Fibroblast of lung (primary cell): ENCODE measurements around the gene L3MBTL4. TPM values are rescaled to one million over a fixed set of nuclear protein-coding genes. Genes with fewer than 3 reads are reported as not detected.

ENCODE experiments used
- DNase-seq, 2 donors: peaks; one replicate each; pipeline versions ENCODE4 v3.0.0 to v3.0.0-alpha.2; 2010; ENCODE audit warnings: low read depth in 2 of 2
- H2AFZ ChIP-seq: 2 replicates; pipeline ENCODE4 v1.5.1; 2012; ENCODE audit warnings: low read length, control low read depth, inconsistent platforms
- H3K27ac ChIP-seq: 2 replicates; pipeline ENCODE4 v1.5.1; 2011; ENCODE audit warnings: low read length, control low read depth; ENCODE audit not compliant: insufficient read depth
- H3K27me3 ChIP-seq: 2 replicates; pipeline ENCODE4 v1.5.1; 2011; ENCODE audit warnings: mild to moderate bottlenecking, low read length; ENCODE audit not compliant: control insufficient read depth, insufficient read depth
- H3K36me3 ChIP-seq: 2 replicates; pipeline ENCODE4 v1.5.1; 2011; ENCODE audit warnings: low read length; ENCODE audit not compliant: control insufficient read depth, insufficient read depth
- H3K4me1 ChIP-seq: 2 replicates; pipeline ENCODE4 v1.5.1; 2011; ENCODE audit warnings: low read length; ENCODE audit not compliant: control insufficient read depth, insufficient read depth; ENCODE audit errors: extremely low read depth
- H3K4me2 ChIP-seq: 2 replicates; pipeline ENCODE4 v1.5.1; 2011; ENCODE audit warnings: low read length, control low read depth; ENCODE audit not compliant: insufficient read depth; ENCODE audit errors: extremely low read depth
- H3K4me3 ChIP-seq, 4 experiments: fragments of 200-600 bp in 1 of 4; sonication (generic) in 1 of 4; replicated peaks in 1 of 4; 2 replicates each; pipeline ENCODE4 v1.5.1; 2011 to 2016; ENCODE audit warnings: low read length in 4 of 4, low read depth in 3 of 4, mild to moderate bottlenecking in 3 of 4, control low read depth in 2 of 4, inconsistent platforms in 1 of 4, mixed read lengths in 1 of 4; ENCODE audit not compliant: insufficient read depth in 1 of 4; ENCODE audit errors: control extremely low read depth in 1 of 4
- H3K79me2 ChIP-seq: 2 replicates; pipeline ENCODE4 v1.5.1; 2012; ENCODE audit warnings: mild to moderate bottlenecking, low read length, inconsistent platforms; ENCODE audit not compliant: control insufficient read depth, insufficient read depth
- H3K9ac ChIP-seq: 2 replicates; pipeline ENCODE4 v1.5.1; 2011; ENCODE audit warnings: mild to moderate bottlenecking, low read length, control low read depth; ENCODE audit not compliant: insufficient read depth
- H3K9me3 ChIP-seq: 2 replicates; pipeline ENCODE4 v1.5.1; 2012; ENCODE audit warnings: low read depth, low read length; ENCODE audit not compliant: control insufficient read depth, insufficient read depth
- H4K20me1 ChIP-seq: 2 replicates; pipeline ENCODE4 v1.5.1; 2011; ENCODE audit warnings: low read length; ENCODE audit not compliant: control insufficient read depth, insufficient read depth; ENCODE audit errors: extremely low read depth
- CTCF ChIP-seq, 2 donors: IDR thresholded peaks in 1 of 2; conservative IDR thresholded peaks in 1 of 2; 1 replicate in 1 of 2; 2 replicates in 1 of 2; pipeline ENCODE4 v1.5.1; 2011 to 2012; ENCODE audit warnings: low read length in 2 of 2, control low read depth in 1 of 2, inconsistent platforms in 1 of 2, low read depth in 1 of 2, mild to moderate bottlenecking in 1 of 2
- EZH2 ChIP-seq: IDR thresholded peaks from 2 replicates; pipeline ENCODE4 v1.5.1; 2012; ENCODE audit warnings: low read length, control low read depth, mild to moderate bottlenecking; ENCODE audit errors: missing control alignments
- polyA plus RNA-seq, 2 donors: library from polyadenylated mRNA; depleted of rRNA in 1 of 2; stranded (reverse) in 1 of 2; unstranded in 1 of 2; fragments of >200 nt; gene quantifications; 2 replicates each; pipeline ENCODE4 v1.2.1, GENCODE V29; 2011 to 2012; ENCODE audit warnings: missing spikeins in 1 of 2
- total RNA-seq: library from RNA; depleted of rRNA; stranded (reverse); fragments of >200 nt; gene quantifications from 2 replicates; pipeline ENCODE4 v1.2.1, GENCODE V29; 2014

L3MBTL4 gene
- total and polyA plus RNA-seq, 2 donors (not counting 1 experiment from before 2014, with no cell fraction given): 0.06 to 0.33 TPM

- no peak overlapping the region for H3K4me2 ChIP-seq
- no peak for DNase-seq
- H3K9ac ChIP-seq: no peak overlapping the region
- no peaks in the 10 kb centered on the region for H3K9me3 ChIP-seq
- TF ChIP-seq EZH2 (no peak), CTCF (conservative IDR thresholded peaks at IDR 0.05 in 1 of 2, IDR thresholded peaks at IDR 0.05 in 1 of 2; ENCODE audit: low read depth in 1 of 2, low read length in 2 of 2) (no peak)
- no peak overlapping the region for H3K4me3 ChIP-seq
- H2AFZ ChIP-seq: no peak overlapping the region
- no peaks in the 10 kb centered on the region for H4K20me1 ChIP-seq
- no peaks in the 10 kb centered on the region for H3K4me1 ChIP-seq
- H3K27me3 ChIP-seq: no peaks in the 10 kb centered on the region
- H3K27ac ChIP-seq: no peak overlapping the region
- no peaks in the 10 kb centered on the region for H3K79me2 ChIP-seq
- no peaks in the 10 kb centered on the region for H3K36me3 ChIP-seq
These were observed 448.2 kb downstream of the L3MBTL4 start for GRCh38 chr18:5966514-5966913.

GRCh38 chr18:5964996-5965395, 449.7 kb downstream of the L3MBTL4 start:
- Histone ChIP-seq H4K20me1 (no peaks in the 10 kb centered on the region), H3K79me2 (no peaks in the 10 kb centered on the region), H3K9ac (no peak overlapping the region), H3K27me3 (no peaks in the 10 kb centered on the region), H3K9me3 (no peaks in the 10 kb centered on the region), H3K4me2 (no peak overlapping the region), H3K4me1 (no peaks in the 10 kb centered on the region), H2AFZ (no peak overlapping the region), H3K4me3 (no peak overlapping the region), H3K36me3 (no peaks in the 10 kb centered on the region), H3K27ac (no peak overlapping the region)
- no peak for TF ChIP-seq EZH2
- no peak for TF ChIP-seq CTCF (conservative IDR thresholded peaks at IDR 0.05 in 1 of 2, IDR thresholded peaks at IDR 0.05 in 1 of 2; ENCODE audit: low read depth in 1 of 2, low read length in 2 of 2)
- no peak for DNase-seq

GRCh38 chr18:5964596-5964995, 450.1 kb downstream of the L3MBTL4 start:
- no peaks in the 10 kb centered on the region for H4K20me1 ChIP-seq
- no peak overlapping the region for H3K4me2 ChIP-seq
- H3K79me2 ChIP-seq: no peaks in the 10 kb centered on the region
- no peak overlapping the region for H3K9ac ChIP-seq
- no peaks in the 10 kb centered on the region for H3K27me3 ChIP-seq
- DNase-seq: no peak
- no peak overlapping the region for H2AFZ ChIP-seq
- no peaks in the 10 kb centered on the region for H3K4me1 ChIP-seq
- TF ChIP-seq EZH2: no peak
- TF ChIP-seq CTCF (conservative IDR thresholded peaks at IDR 0.05 in 1 of 2, IDR thresholded peaks at IDR 0.05 in 1 of 2; ENCODE audit: low read depth in 1 of 2, low read length in 2 of 2): no peak
- no peaks in the 10 kb centered on the region for H3K9me3 ChIP-seq
- no peak overlapping the region for H3K27ac ChIP-seq
- no peaks in the 10 kb centered on the region for H3K36me3 ChIP-seq
- H3K4me3 ChIP-seq: no peak overlapping the region
